Activated T-helper 1 cell treated with Interleukin-2 at 50 U/mL for 16 hours (primary cell): Measurements from ENCODE around the gene ANKLE1.
"Not testable (repeated sequence)": the region's sequence is repeated elsewhere in the genome, so short reads cannot be mapped to it uniquely, and the experiment has no call there.

ENCODE experiments used
- DNase-seq: peaks from one replicate; pipeline ENCODE4 v3.0.0-alpha.2; 2020; ENCODE audit warnings: low read depth

Gene ANKLE1

DNA sequence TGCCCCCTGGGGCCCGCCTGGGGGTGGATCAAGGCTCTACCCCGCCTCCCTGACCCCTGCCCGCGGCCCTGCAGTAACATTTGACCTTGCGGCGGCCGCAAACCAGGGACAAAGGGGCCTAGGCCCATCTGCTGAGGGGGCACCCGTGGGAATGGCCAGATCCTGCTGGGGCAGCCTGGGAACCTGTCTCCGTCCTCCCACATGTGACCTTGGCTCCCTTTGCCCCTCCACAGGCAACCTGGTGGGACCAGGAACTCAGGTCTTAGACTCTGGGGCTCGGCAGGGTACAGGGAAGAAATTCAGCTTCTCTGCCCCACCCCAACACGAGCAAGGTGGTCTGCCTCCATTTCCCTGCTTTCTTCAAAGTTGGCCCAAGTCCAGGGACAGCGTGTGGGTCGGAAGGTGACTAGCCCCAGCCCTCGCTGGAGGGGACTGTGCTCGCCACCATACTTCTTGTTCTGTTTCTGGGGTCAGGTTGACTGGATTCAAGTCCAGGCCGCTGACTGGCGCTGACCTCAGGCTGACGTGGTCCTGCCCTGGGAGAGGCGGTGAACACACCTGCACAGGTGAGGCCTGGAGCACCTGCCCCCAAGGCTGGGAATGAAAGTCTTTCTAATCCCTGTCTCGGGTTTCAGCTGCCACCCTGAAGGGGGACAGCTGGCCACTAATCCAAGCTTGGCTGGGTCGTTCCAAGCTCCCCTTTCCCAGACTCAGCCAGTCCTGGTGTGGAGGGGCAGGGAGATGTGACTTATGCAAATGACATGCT lies 33.5 kb upstream of the ANKLE1 start:
- no peak for DNase-seq

DNA sequence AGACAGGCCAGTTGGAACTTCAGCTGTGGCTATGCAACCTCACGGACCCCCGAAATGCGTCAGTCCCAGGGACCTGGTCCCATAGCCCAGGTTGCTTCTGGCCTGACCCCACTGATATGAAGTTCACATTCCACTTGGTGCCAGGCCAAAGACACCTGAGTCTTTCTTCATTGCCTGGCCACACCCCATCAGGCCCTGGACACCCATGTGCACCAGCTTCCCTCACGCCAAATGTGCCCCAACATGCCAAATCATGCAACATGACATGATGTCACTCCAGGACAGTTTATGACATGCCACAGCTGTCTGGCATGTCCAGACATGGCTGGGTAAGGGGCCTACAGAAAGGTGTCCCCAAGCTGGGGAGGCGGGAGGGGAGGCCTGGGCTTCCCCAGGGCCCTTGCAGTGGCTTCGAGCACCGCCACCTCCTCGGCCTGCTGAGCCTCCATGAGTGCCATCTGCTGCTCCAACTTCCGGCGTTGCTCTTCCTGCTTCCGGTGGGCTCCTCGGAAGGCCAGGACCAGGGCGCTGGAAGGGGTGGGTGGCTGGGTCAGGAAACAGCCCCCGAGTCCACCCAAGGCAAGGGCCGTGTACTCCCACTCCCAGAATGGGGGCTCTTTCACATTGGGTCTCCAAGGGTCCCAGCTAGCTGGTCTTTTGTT lies 31.7 kb upstream of the ANKLE1 start:
- no peak for DNase-seq

GRCh38 chr19:17254636-17255035 lies 27.1 kb upstream of the ANKLE1 start:
- DNase-seq = no peak

DNA sequence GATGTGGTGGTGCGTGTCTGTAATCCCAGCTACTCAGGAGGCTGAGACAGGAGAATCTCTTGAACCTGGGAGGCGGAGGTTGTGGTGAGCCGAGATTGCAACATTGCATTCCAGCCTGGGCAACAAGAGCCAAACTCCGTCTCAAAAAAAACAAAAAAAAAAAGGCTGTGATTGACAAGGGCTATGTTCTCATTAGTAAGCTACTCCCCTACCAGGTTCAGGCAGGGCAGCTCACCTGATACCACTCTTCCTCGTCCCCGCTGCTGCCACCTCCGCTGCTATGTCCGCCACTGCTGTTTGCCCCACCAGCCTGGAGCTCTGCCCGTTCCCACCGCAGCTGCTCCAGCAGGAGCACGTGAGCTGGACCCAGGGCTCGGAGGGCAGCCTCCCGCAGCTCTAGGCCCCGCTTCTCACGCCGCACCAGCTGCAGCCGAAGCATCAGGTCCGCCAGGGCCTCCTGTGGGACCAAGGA lies 26.5 kb upstream of the ANKLE1 start:
- DNase-seq = no peak

- DNase-seq = no peak
These were observed 25.6 kb upstream of the ANKLE1 start for GRCh38 chr19:17256130-17256529.

GRCh38 chr19:17259118-17259780 lies 22.5 kb upstream of the ANKLE1 start:
- DNase-seq = no peak

DNA sequence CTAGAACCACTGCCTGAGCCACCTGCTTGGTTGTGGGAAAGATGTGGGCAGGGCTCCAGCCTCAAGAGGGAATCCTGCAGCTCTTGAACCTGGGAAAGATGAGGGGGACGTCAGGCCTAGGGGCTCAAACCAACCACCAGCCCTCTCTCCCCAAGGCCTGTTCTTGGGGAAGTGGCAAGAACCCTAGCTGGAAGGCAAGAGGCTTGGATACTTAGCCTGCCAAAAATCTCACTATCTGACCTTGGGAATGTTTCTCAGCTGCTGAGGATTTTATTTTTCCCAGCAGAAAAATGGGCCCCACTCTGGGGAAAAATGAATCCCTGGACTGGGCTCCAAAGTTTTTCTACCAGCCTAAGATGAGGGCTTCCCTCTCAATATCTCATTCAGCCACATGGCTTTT lies 21.8 kb upstream of the ANKLE1 start:
- no peak for DNase-seq

GRCh38 chr19:17260842-17261325 lies 20.8 kb upstream of the ANKLE1 start:
- peak; percentile 81 for DNase-seq

- no peak for DNase-seq
These were observed 19.1 kb upstream of the ANKLE1 start for GRCh38 chr19:17262557-17262956.

GRCh38 chr19:17263712-17264640 lies 17.7 kb upstream of the ANKLE1 start:
- no peak for DNase-seq

DNA sequence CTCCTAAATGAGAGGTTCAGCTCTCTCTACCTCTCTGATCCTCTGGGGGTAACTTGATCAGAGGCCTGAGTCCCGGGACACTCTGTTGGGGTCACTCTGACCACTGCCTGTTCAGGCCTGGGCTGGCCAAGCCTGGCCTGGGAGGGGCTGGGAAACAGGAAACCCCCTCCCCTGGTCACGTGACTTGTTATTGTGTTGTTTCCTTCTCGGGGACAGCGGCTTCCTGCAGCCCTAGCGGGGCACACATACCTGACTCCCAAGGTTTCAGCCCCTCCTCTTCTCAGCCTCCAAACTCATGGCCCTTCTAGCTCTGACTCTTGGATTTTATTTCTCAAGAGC lies 17.1 kb upstream of the ANKLE1 start, which contains the start of gene USHBP1:
Gene USHBP1, minus strand, starts transcription at position 105 of the 339 bp plus-strand sequence. CDS start 446 bp downstream, outside the sequence.
- no peak for DNase-seq

DNA sequence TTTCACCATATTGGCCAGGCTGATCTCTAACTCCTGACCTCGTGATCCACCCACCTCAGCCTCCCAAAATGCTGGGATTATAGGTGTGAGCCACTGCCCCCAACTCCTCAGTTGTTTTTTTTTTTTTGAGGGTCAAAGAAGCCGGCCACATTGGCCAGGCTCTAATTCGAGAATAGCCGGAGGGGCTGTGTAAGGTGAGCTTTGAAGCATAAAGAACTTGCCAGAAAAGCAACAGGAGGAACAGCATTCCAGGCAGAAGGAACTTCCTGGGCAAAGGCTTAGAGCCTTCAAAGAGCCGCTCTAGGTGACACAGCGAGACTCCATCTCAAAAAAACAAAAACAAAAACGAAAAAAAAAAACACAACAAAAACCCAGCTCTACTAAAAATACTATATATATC lies 15.7 kb upstream of the ANKLE1 start:
- DNase-seq = no peak

DNA sequence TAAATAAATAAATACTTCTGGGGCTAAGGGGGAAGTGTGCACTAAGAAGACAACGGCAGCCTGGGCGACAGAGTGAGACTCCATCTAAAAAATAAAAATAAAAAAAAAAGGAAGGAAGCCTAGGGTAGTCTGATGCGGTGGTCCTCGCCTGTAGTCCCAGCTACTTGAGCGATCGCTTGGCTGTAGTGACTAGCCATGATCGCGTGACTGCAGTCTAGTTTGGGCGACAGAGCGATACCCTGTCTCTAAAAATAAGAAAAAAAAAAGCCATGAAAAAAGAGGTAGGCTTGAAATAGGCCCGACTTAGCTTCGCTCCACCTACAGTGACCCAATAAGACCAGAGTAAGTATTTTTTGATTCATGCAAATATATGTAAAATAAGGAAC lies 15.1 kb upstream of the ANKLE1 start:
- no peak for DNase-seq

GRCh38 chr19:17266975-17267788 lies 14.5 kb upstream of the ANKLE1 start, which contains the start of gene BABAM1:
Gene BABAM1, plus strand, starts transcription at chr19:17267443. Its CDS starts 1,364 bp downstream, at chr19:17268807.
- DNase-seq = peak; percentile 87

DNA sequence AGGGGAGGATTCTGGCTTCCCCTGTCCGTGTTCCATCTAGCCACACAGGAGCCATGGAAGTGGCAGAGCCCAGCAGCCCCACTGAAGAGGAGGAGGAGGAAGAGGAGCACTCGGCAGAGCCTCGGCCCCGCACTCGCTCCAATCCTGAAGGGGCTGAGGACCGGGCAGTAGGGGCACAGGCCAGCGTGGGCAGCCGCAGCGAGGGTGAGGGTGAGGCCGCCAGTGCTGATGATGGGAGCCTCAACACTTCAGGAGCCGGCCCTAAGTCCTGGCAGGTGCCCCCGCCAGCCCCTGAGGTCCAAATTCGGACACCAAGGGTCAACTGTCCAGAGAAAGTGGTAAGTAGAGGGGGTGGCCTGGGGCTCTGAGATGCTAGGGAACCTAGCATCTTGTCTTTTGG lies 12.9 kb upstream of the ANKLE1 start:
- no peak for DNase-seq

GRCh38 chr19:17274892-17275291 lies 6.8 kb upstream of the ANKLE1 start:
- not testable (repeated sequence) for DNase-seq

DNA sequence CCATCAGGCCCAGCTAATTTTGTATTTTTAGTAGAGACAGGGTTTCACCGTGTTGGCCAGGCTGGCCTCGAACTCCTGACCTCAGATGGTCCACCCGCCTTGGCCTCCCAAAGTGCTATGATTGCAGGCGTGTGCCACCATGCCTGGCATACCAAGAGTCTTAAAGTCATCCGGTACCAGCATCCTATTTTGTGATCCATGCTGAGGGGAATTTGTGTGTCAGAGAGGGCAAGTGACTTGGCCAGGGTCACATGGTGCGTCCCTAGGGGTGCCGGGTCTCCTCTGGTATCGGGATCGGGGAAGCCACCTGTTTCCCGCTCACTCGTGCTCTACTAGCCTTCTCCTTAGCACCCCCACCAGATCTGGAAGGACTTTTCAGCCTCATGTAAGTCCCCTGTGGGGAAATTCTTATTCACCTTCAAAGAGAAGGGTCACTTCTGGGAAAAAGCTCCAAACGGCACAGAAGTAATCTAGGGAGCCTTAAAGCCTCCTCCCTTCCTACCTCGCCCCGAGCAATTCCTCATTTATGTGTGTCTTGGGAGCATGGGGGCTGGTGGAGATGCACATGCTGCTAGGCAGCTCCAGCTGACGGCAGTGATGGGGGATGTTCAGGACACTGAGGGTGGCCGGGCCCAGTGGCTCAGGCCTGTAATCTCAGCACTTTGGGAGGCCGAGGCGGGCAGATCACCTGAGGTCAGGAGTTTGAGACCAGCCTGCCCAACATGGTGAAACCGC lies 6.1 kb upstream of the ANKLE1 start:
- DNase-seq = no peak

DNA sequence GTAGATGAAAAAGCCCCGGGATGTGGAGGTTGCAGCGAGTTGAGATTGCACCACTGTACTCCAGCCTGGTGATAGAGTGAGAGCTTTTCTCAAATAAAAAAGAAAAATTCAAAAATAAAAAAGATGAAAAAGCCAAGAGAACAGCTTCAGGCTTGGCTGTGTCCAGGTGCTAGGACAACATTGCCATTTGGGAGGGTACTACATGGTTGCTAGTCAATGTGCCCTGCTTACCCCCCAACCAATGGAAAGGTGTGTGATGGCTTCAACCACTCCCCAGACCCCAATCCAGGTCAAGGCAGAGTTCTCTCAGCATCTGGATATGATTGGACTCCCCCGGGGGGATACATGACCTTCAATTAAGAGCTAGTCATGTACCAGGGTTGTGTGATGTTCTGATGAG lies 2.3 kb upstream of the ANKLE1 start:
- no peak for DNase-seq

DNA sequence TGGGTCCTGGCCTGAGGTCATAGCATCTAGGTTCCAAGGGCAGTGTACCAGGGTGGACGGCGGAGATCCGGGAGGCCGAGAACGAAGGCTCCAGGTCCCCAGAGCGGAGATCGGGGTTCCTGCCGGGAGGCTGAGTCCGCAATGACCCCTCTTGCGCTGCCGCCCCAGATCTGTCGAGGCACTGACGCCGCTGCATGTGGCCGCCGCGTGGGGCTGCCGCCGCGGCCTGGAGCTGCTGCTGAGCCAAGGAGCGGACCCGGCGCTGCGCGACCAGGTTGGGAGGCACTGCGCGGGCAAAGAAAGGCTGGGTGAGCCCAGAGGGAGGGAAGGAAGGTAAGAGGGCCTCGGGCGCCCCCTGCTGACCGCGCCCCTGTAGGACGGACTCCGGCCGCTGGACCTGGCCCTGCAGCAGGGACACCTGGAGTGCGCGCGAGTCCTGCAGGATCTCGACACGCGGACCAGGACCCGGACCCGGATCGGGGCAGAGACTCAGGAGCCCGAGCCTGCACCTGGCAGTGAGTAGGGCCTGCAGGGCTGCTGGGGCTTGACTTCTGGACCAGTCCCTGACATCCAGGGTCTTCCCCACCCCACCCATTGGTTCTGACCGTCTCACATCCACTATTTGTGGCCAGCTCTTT lies 906 bp downstream of the ANKLE1 start:
- peak; percentile 64 for DNase-seq
